ENCODE results near the gene CYB561. TPM values are rescaled to one million over a fixed set of nuclear protein-coding genes. Genes with fewer than 3 reads are reported as not detected.

Gene CYB561
- total and polyA plus RNA-seq, 9 of the 15 experiments (the other 6 are each of a cell fraction or from before 2014, with no cell fraction given) = 4.0 to 30.8 (median 17.4) TPM

DNA sequence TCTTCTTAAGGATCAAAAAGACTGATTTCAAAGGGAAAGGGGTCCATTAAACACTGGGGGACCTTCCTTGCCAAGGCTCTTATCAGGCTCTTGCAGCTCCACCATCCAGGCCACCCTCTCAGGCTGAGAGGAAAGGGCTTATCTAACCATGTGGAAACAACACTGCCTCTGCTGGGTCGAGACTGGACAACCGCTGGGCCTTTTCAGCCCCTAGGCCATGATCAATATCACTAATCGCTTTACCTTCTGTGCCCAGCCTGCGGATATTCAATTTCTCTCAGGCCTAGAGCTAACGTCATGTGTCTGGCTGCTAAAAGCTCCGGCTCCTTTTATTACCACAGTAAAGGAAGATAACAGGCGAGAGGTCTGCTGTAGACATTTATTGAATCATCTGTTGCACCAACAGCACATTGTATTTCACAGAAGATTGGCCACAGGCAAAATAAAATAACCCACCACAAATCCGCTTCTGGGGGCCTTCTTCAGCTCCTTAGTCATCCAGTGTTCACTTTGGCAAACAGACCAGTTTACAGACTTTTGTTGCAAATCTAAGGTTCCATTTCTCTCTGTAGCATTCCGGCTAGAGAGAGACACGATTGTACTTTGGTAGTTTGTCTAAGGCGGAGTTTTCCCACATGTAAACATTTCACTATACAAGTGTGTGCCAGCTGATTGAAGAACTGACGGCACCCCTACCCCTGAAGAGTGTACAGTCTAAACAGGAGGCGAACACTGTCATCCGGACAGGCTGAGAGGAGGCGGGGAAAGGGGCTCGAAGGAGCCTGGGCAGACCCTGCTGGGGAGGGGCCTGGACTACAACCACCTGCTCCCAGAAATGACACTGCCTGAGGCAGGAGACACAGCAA, 13.9 kb downstream of the CYB561 start (continued):
- TF ChIP-seq, protein P1, sequence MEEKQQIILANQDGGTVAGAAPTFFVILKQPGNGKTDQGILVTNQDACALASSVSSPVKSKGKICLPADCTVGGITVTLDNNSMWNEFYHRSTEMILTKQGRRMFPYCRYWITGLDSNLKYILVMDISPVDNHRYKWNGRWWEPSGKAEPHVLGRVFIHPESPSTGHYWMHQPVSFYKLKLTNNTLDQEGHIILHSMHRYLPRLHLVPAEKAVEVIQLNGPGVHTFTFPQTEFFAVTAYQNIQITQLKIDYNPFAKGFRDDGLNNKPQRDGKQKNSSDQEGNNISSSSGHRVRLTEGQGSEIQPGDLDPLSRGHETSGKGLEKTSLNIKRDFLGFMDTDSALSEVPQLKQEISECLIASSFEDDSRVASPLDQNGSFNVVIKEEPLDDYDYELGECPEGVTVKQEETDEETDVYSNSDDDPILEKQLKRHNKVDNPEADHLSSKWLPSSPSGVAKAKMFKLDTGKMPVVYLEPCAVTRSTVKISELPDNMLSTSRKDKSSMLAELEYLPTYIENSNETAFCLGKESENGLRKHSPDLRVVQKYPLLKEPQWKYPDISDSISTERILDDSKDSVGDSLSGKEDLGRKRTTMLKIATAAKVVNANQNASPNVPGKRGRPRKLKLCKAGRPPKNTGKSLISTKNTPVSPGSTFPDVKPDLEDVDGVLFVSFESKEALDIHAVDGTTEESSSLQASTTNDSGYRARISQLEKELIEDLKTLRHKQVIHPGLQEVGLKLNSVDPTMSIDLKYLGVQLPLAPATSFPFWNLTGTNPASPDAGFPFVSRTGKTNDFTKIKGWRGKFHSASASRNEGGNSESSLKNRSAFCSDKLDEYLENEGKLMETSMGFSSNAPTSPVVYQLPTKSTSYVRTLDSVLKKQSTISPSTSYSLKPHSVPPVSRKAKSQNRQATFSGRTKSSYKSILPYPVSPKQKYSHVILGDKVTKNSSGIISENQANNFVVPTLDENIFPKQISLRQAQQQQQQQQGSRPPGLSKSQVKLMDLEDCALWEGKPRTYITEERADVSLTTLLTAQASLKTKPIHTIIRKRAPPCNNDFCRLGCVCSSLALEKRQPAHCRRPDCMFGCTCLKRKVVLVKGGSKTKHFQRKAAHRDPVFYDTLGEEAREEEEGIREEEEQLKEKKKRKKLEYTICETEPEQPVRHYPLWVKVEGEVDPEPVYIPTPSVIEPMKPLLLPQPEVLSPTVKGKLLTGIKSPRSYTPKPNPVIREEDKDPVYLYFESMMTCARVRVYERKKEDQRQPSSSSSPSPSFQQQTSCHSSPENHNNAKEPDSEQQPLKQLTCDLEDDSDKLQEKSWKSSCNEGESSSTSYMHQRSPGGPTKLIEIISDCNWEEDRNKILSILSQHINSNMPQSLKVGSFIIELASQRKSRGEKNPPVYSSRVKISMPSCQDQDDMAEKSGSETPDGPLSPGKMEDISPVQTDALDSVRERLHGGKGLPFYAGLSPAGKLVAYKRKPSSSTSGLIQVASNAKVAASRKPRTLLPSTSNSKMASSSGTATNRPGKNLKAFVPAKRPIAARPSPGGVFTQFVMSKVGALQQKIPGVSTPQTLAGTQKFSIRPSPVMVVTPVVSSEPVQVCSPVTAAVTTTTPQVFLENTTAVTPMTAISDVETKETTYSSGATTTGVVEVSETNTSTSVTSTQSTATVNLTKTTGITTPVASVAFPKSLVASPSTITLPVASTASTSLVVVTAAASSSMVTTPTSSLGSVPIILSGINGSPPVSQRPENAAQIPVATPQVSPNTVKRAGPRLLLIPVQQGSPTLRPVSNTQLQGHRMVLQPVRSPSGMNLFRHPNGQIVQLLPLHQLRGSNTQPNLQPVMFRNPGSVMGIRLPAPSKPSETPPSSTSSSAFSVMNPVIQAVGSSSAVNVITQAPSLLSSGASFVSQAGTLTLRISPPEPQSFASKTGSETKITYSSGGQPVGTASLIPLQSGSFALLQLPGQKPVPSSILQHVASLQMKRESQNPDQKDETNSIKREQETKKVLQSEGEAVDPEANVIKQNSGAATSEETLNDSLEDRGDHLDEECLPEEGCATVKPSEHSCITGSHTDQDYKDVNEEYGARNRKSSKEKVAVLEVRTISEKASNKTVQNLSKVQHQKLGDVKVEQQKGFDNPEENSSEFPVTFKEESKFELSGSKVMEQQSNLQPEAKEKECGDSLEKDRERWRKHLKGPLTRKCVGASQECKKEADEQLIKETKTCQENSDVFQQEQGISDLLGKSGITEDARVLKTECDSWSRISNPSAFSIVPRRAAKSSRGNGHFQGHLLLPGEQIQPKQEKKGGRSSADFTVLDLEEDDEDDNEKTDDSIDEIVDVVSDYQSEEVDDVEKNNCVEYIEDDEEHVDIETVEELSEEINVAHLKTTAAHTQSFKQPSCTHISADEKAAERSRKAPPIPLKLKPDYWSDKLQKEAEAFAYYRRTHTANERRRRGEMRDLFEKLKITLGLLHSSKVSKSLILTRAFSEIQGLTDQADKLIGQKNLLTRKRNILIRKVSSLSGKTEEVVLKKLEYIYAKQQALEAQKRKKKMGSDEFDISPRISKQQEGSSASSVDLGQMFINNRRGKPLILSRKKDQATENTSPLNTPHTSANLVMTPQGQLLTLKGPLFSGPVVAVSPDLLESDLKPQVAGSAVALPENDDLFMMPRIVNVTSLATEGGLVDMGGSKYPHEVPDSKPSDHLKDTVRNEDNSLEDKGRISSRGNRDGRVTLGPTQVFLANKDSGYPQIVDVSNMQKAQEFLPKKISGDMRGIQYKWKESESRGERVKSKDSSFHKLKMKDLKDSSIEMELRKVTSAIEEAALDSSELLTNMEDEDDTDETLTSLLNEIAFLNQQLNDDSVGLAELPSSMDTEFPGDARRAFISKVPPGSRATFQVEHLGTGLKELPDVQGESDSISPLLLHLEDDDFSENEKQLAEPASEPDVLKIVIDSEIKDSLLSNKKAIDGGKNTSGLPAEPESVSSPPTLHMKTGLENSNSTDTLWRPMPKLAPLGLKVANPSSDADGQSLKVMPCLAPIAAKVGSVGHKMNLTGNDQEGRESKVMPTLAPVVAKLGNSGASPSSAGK (IDR thresholded peaks at IDR 0.05) = peak; percentile 72
- TF ChIP-seq ZNF146 (CRISPR knock-in tag; IDR thresholded peaks at IDR 0.05; ENCODE audit: unreplicated experiment) (no peak), MTA2 (IDR thresholded peaks at IDR 0.05; ENCODE audit: low read depth) (peak; percentile 86), ZNF75A (CRISPR knock-in tag; IDR thresholded peaks at IDR 0.05) (no peak), E2F8 (IDR thresholded peaks at IDR 0.05; ENCODE audit: low read depth, partially characterized antibody) (no peak), SIN3A (IDR thresholded peaks at IDR 0.05; ENCODE audit: borderline replicate concordance in 2 of 2, control insufficient read depth in 1 of 2, low read depth in 2 of 2, low read length in 2 of 2) (no peak), SLC30A9 (CRISPR knock-in tag; IDR thresholded peaks at IDR 0.05) (no peak), CBX5 (IDR thresholded peaks at IDR 0.05; ENCODE audit: borderline replicate concordance, low read depth) (no peak), ELF2 (CRISPR knock-in tag; IDR thresholded peaks at IDR 0.05) (no peak), CBX3 (IDR thresholded peaks at IDR 0.05; ENCODE audit: borderline replicate concordance in 1 of 2, low read length in 2 of 2) (peak in 1 of 2 experiments; percentile 42; a peak in 1 of 3 replicates), ZEB2 (IDR thresholded peaks at IDR 0.05) (no peak)
- TF ChIP-seq, protein P2, sequence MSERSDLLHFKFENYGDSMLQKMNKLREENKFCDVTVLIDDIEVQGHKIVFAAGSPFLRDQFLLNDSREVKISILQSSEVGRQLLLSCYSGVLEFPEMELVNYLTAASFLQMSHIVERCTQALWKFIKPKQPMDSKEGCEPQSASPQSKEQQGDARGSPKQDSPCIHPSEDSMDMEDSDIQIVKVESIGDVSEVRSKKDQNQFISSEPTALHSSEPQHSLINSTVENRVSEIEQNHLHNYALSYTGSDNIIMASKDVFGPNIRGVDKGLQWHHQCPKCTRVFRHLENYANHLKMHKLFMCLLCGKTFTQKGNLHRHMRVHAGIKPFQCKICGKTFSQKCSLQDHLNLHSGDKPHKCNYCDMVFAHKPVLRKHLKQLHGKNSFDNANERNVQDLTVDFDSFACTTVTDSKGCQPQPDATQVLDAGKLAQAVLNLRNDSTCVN (CRISPR knock-in tag; IDR thresholded peaks at IDR 0.05) = no peak
